Activated CD8-positive, alpha-beta memory T cell treated with anti-CD3 and anti-CD28 coated beads, Interleukin-2, amount 10 ng/mL, durations not matched to agents 7 days and 5 days (primary cell): ENCODE measurements around the gene RBM6. TPM values are rescaled to one million over a fixed set of nuclear protein-coding genes. Genes with fewer than 3 reads are reported as not detected.
"Not testable (repeated sequence)": the region's sequence is repeated elsewhere in the genome, so short reads cannot be mapped to it uniquely, and the experiment has no call there.

Source experiments
- ATAC-seq: fragments of 150-1000 bp; cut with Tn5 transposase; one replicate; pipeline ENCODE4 v1.10.0; 2021; ENCODE audit warnings: moderate library complexity
- CTCF ChIA-PET: fragments of 350-600 bp; sonication (Branson Sonifier 250); formaldehyde crosslinking; loops from one replicate; lab custom pipeline; 2021; ENCODE audit warnings: antibody characterized with exemption; lab: Charles Lee
- DNase-seq: peaks from one replicate; pipeline ENCODE4 v3.0.0-alpha.2; 2020
- H3K27ac Mint-ChIP-seq: one replicate; pipeline ENCODE4 v1.8.0; 2021; ENCODE audit warnings: mild to moderate bottlenecking, mixed read lengths
- H3K27me3 Mint-ChIP-seq: one replicate; pipeline ENCODE4 v1.8.0; 2021; ENCODE audit warnings: mixed read lengths
- H3K36me3 Mint-ChIP-seq: one replicate; pipeline ENCODE4 v1.8.0; 2021; ENCODE audit warnings: mild to moderate bottlenecking, mixed read lengths
- H3K4me1 Mint-ChIP-seq: one replicate; pipeline ENCODE4 v1.8.0; 2021; ENCODE audit warnings: mixed read lengths
- H3K4me3 Mint-ChIP-seq: one replicate; pipeline ENCODE4 v1.8.0; 2021; ENCODE audit warnings: mild to moderate bottlenecking, moderate library complexity, mixed read lengths
- H3K9me3 Mint-ChIP-seq: one replicate; pipeline ENCODE4 v1.8.0; 2022; ENCODE audit warnings: low read depth, mixed read lengths
- total RNA-seq, 2 experiments: library from RNA; stranded (reverse); gene quantifications; one replicate each; pipeline ENCODE4 v1.2.3, GENCODE V29; 2021

The RBM6 gene
- total RNA-seq, 2 experiments from 2014 or later: 108 to 142 TPM

DNA sequence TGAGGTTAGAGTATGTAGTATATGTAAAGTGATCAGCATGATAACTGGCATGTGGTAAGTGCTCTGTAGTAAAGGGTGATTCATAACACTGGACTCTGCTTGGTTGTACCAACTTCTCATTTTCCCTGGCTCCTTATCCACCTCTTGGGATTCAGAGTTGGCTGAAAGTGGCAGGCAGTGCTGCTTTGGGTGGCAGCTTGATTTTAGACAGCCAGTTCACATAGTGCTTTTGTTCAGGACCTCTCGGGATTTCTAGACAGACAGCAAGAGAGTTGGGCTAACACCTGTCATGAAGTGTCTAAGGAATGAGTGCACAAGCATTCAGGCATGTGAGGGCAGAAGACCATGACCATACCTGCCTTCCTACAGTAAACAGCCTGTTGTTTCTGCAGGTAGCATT is 69.0 kb downstream of the RBM6 start:
- H3K4me1 Mint-ChIP-seq: no peaks in the 10 kb centered on the region
- CTCF ChIA-PET: no interaction called here
- peaks cover 11% of the 10 kb centered on the region for H3K36me3 Mint-ChIP-seq
- DNase-seq (no peak), ATAC-seq (no peak)
- H3K27me3 Mint-ChIP-seq: no peaks in the 10 kb centered on the region
- no peaks in the 10 kb centered on the region for H3K9me3 Mint-ChIP-seq
- H3K4me3 Mint-ChIP-seq: no peak overlapping the region
- no peak overlapping the region for H3K27ac Mint-ChIP-seq

DNA sequence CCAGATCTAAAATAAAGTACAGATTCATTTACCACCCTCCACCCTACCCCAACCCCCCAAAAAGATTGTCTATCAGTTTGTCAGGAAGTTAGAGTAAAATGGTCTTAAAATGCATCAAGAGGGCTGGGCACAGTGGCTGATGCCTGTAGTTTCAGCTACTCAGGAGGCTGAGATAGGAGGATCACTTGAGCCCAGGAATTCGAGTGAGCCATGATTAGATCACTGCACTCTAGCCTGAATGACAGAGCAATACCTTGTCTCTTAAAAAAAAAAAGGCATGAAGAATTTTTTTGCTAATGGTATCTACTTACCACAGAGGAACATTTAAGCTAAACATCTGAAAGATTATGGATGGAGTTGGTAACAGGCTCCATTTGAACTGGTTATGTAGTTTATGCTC is 71.0 kb downstream of the RBM6 start:
- peaks cover 1% of the 10 kb centered on the region for H3K4me1 Mint-ChIP-seq
- ATAC-seq (no peak), DNase-seq (no peak)
- H3K27me3 Mint-ChIP-seq: no peaks in the 10 kb centered on the region
- H3K27ac Mint-ChIP-seq: no peak overlapping the region
- no peaks in the 10 kb centered on the region for H3K9me3 Mint-ChIP-seq
- no peak overlapping the region for H3K4me3 Mint-ChIP-seq
- CTCF ChIA-PET: no interaction called here
- peaks cover 12% of the 10 kb centered on the region for H3K36me3 Mint-ChIP-seq

DNA sequence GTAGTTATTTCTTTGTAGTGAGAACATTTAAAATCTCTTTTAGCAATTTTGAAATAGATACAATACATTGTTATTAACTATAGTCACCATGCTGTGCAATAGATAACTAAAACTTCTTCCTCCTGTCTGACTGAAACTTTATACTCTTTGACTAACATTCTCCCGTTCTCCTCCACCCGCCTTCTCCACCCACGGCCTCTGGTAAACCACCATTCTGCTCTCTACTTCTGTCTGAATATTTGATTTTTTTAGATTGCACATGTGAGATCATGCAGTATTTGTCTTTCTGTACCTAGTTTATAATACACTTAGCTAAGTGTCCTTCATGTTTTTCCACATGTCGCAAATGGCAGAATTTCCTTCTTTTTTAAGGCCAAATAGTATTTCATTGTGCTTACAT is 76.0 kb downstream of the RBM6 start:
- Mint-ChIP-seq H3K27ac (no peak overlapping the region), H3K4me1 (peaks cover 4% of the 10 kb centered on the region), H3K36me3 (peaks cover 31% of the 10 kb centered on the region), H3K4me3 (no peak overlapping the region), H3K9me3 (no peaks in the 10 kb centered on the region), H3K27me3 (no peaks in the 10 kb centered on the region)
- ATAC-seq (no peak), DNase-seq (no peak)
- CTCF ChIA-PET: no interaction called here

DNA sequence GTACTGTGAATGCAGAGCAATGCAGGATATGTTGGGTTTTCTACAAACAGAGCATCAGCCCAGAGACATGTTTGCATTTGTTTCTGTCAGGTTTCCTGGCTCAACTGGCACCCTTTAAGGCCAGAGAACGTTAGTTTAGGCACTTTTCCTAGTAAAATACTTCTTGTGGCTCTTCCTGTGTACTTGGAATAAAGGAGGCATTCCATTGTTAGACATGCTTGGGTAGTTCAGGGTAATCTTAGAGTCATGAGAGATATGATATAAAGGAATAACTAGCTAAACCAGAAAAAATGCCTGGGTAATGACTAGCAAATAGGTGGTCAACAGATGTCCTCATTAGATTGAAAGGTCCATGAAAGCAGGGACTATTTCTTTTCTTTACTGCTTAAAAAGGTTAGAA is 88.4 kb downstream of the RBM6 start:
- no peaks in the 10 kb centered on the region for H3K27me3 Mint-ChIP-seq
- H3K4me1 Mint-ChIP-seq: no peaks in the 10 kb centered on the region
- CTCF ChIA-PET: interaction anchor here (0.6 kb wide), 1 partner anchor 992 kb away, joined by 4 read pairs; no protein-coding TSS in a partner anchor
- H3K9me3 Mint-ChIP-seq: no peaks in the 10 kb centered on the region
- DNase-seq: no peak
- no peak overlapping the region for H3K27ac Mint-ChIP-seq
- no peak for ATAC-seq
- H3K4me3 Mint-ChIP-seq: no peak overlapping the region
- peaks cover 27% of the 10 kb centered on the region for H3K36me3 Mint-ChIP-seq

- H3K36me3 Mint-ChIP-seq: peaks cover 22% of the 10 kb centered on the region
- H3K4me3 Mint-ChIP-seq, ATAC-seq: not testable (repeated sequence)
These were observed 91.3 kb downstream of the RBM6 start for GRCh38 chr3:50031201-50031600.

DNA sequence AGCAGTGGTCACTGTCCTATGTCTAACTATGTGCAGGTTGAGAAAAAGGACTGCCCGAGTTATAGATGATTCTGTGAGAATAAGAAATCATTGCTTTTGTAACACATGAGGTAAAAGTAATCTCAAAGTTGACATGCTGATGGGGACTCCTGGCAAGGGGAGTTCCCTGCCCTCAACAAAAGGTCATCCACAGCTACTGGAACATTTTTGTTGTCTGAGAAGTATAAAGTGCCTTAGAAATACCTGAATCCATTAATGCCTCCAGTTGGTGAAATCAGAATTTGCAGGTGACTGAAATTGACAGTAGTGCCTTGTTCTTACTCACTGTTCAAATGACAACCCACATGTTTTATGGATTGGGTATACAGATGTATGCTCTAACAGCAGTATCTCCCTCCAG is 105.0 kb downstream of the RBM6 start:
- Mint-ChIP-seq H3K27me3 (no peaks in the 10 kb centered on the region), H3K4me3 (no peak overlapping the region), H3K9me3 (no peaks in the 10 kb centered on the region), H3K27ac (no peak overlapping the region), H3K4me1 (peaks cover 3% of the 10 kb centered on the region), H3K36me3 (peaks cover 10% of the 10 kb centered on the region)
- CTCF ChIA-PET: no interaction called here
- DNase-seq (no peak), ATAC-seq (no peak)

More at GRCh38 chr3:50031201-50031600, 91.3 kb downstream of the RBM6 start:
- H3K27ac Mint-ChIP-seq, H3K27me3 Mint-ChIP-seq, CTCF ChIA-PET, H3K9me3 Mint-ChIP-seq, DNase-seq, H3K4me1 Mint-ChIP-seq: not testable (repeated sequence)

DNA sequence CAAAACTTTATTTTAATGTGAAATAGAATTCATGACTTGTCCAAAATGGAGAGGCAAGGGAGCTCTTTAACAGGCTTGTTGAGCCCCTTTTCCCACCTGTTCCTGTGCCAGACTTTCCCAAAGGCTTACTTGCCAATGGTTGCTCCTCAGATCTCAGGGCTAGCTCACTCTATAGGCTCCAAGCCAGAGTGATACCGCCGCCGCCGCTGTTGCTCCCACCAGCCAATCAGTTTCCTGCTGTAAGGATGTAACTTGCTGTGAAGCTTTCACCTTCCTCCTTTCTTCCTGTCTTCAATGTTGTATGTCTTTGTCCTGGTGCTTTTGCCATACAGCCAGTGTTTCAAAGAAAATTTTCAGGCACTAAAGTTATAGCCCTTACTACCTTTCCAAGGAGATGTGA is 107.5 kb downstream of the RBM6 start:
- H3K4me1 Mint-ChIP-seq: peaks cover 4% of the 10 kb centered on the region
- no peaks in the 10 kb centered on the region for H3K9me3 Mint-ChIP-seq
- no peak for DNase-seq
- no peaks in the 10 kb centered on the region for H3K27me3 Mint-ChIP-seq
- CTCF ChIA-PET: no interaction called here
- ATAC-seq: no peak
- no peak overlapping the region for H3K27ac Mint-ChIP-seq
- H3K4me3 Mint-ChIP-seq: no peak overlapping the region
- peaks cover 23% of the 10 kb centered on the region for H3K36me3 Mint-ChIP-seq

- Mint-ChIP-seq H3K27me3 (no peaks in the 10 kb centered on the region), H3K27ac (no peak overlapping the region), H3K4me1 (peaks cover 3% of the 10 kb centered on the region), H3K36me3 (peaks cover 38% of the 10 kb centered on the region), H3K4me3 (no peak overlapping the region), H3K9me3 (no peaks in the 10 kb centered on the region)
- DNase-seq: no peak
- no peak for ATAC-seq
- CTCF ChIA-PET: no interaction called here
These were observed 110.4 kb downstream of the RBM6 start for GRCh38 chr3:50050361-50050760.

- Mint-ChIP-seq H3K4me3 (no peak overlapping the region), H3K36me3 (peaks cover 58% of the 10 kb centered on the region), H3K27me3 (no peaks in the 10 kb centered on the region), H3K4me1 (no peaks in the 10 kb centered on the region), H3K27ac (peak overlapping the region; percentile 56), H3K9me3 (no peaks in the 10 kb centered on the region)
- ATAC-seq: no peak
- CTCF ChIA-PET: no interaction called here
- no peak for DNase-seq
These were observed 117.8 kb downstream of the RBM6 start for GRCh38 chr3:50057756-50058155.

GRCh38 chr3:50068134-50068533 is 128.2 kb downstream of the RBM6 start:
- H3K27me3 Mint-ChIP-seq: no peaks in the 10 kb centered on the region
- H3K36me3 Mint-ChIP-seq: peaks cover 49% of the 10 kb centered on the region
- no peak for ATAC-seq
- no peaks in the 10 kb centered on the region for H3K9me3 Mint-ChIP-seq
- no peak overlapping the region for H3K4me3 Mint-ChIP-seq
- DNase-seq: no peak
- CTCF ChIA-PET: interaction anchor here (1.3 kb wide), 1 partner anchor 10 kb away, joined by 4 read pairs; no protein-coding TSS in a partner anchor
- no peaks in the 10 kb centered on the region for H3K4me1 Mint-ChIP-seq
- no peak overlapping the region for H3K27ac Mint-ChIP-seq

GRCh38 chr3:50078091-50078490 is 138.1 kb downstream of the RBM6 start:
- no peak for ATAC-seq
- no peak overlapping the region for H3K4me3 Mint-ChIP-seq

DNA sequence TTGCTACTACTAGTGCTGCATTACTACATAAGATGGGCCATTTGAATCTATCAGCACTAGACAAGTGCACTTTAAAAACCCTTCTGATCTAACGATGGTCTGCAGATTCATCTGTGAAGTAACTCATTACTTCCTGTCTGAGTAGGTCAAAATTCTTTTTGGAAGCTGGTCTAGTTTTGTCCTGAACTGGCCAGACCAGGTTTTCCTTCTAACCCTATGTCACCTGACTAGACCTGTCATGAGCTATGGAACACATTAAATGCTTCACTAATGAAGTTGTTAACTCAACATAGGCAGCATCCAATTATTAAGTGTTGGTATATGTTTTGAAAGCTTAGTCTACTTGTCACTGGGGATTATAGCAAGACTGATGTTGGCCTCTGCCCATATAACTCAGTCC is 138.7 kb downstream of the RBM6 start:
- Mint-ChIP-seq H3K36me3 (peaks cover 13% of the 10 kb centered on the region), H3K27me3 (no peaks in the 10 kb centered on the region), H3K27ac (peak overlapping the region; percentile 29), H3K4me1 (peaks cover 23% of the 10 kb centered on the region), H3K9me3 (no peaks in the 10 kb centered on the region), H3K4me3 (no peak overlapping the region)
- DNase-seq (no peak), ATAC-seq (no peak)
- CTCF ChIA-PET: interaction anchor here (0.9 to 1.1 kb wide), 2 partner anchors 10 to 240 kb away, joined by 3 to 4 read pairs; no protein-coding TSS in a partner anchor

More at GRCh38 chr3:50078091-50078490, 138.1 kb downstream of the RBM6 start:
- Mint-ChIP-seq H3K4me1 (peaks cover 21% of the 10 kb centered on the region), H3K27ac (peak overlapping the region; percentile 29), H3K36me3 (peaks cover 17% of the 10 kb centered on the region), H3K9me3 (no peaks in the 10 kb centered on the region), H3K27me3 (no peaks in the 10 kb centered on the region)
- CTCF ChIA-PET: interaction anchor here (0.9 kb wide), 1 partner anchor 9 kb away, joined by 4 read pairs; no protein-coding TSS in a partner anchor
- no peak for DNase-seq

GRCh38 chr3:50084951-50085350 is 145.0 kb downstream of the RBM6 start:
- H3K27ac Mint-ChIP-seq, DNase-seq, ATAC-seq, H3K27me3 Mint-ChIP-seq, CTCF ChIA-PET, H3K36me3 Mint-ChIP-seq, H3K4me3 Mint-ChIP-seq, H3K9me3 Mint-ChIP-seq: not testable (repeated sequence)
- H3K4me1 Mint-ChIP-seq: peaks cover 17% of the 10 kb centered on the region

GRCh38 chr3:50088725-50089608 is 149.0 kb downstream of the RBM6 start, which contains the start of gene RBM5:
Gene RBM5, plus strand, starts transcription at chr3:50088919. Its CDS starts 1,516 bp downstream, at chr3:50090435.
- H3K27me3 Mint-ChIP-seq: no peaks in the 10 kb centered on the region
- peaks cover 29% of the 10 kb centered on the region for H3K4me1 Mint-ChIP-seq
- CTCF ChIA-PET: interaction anchor here (1.1 to 2.3 kb wide), 7 partner anchors 15 to 549 kb away, joined by 3 to 5 read pairs (median 4); partner anchors contain the start of gene MON1A
- H3K27ac Mint-ChIP-seq: peak within 1 kb of the TSS; percentile 95
- peaks cover 31% of the 10 kb centered on the region for H3K36me3 Mint-ChIP-seq
- H3K9me3 Mint-ChIP-seq: no peaks in the 10 kb centered on the region
- ATAC-seq (peak; percentile 100), DNase-seq (peak; percentile 98)
- peak within 1 kb of the TSS; percentile 96 for H3K4me3 Mint-ChIP-seq
